Keratinocyte (primary cell): ENCODE data around the gene KLC3.

Experiments
- CTCF ChIP-seq, 3 experiments: IDR thresholded peaks in 1 of 3; conservative IDR thresholded peaks in 1 of 3; optimal IDR thresholded peaks in 1 of 3; 2 replicates in 2 of 3; 3 replicates in 1 of 3; pipeline versions ENCODE3 to v1.5.1; 2011; ENCODE audit warnings: low read length in 3 of 3, mild to moderate bottlenecking in 3 of 3, moderate library complexity in 2 of 3, control low read depth in 1 of 3, inconsistent platforms in 1 of 3; ENCODE audit not compliant: insufficient read depth in 2 of 3; ENCODE audit errors: extremely low read depth in 1 of 3
- EZH2 ChIP-seq: IDR thresholded peaks from one replicate; pipeline ENCODE4 v1.6.1; 2012; ENCODE audit warnings: inconsistent platforms, mild to moderate bottlenecking, low read length, moderate library complexity

DNA sequence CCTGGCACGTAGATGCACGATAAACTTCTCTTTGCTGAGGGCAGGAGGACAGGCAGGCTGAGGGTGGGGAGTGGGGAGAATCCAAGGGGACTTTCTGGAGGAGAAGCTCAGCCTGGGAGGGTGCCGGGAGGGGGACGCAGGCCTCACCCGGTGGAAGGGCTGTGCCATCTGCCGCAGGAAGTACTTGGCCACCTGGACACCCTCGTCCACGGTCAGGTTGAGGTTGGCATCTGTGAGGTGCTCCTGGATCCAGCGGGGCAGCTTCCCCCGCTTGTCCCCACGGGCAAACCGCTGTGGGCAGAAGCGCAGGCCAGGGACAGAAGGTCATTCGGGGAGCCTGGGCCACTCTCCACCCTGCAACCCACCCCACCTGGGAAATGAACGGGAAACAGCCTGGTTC is 11.5 kb downstream of the KLC3 start:
- TF ChIP-seq CTCF (optimal IDR thresholded peaks at IDR 0.05 in 1 of 3, IDR thresholded peaks at IDR 0.05 in 1 of 3, conservative IDR thresholded peaks at IDR 0.05 in 1 of 3; ENCODE audit: extremely low read depth in 1 of 3, insufficient read depth in 2 of 3, low read length in 3 of 3) (no peak), EZH2 (no peak)
